PFSK-1 (cell line): Measurements from ENCODE around the gene SLC39A3.

ENCODE experiments used
- FOXP2 ChIP-seq: optimal IDR thresholded peaks from 2 replicates; pipeline ENCODE3; 2011; ENCODE audit warnings: borderline replicate concordance, control low read depth, inconsistent platforms; ENCODE audit not compliant: insufficient read depth; ENCODE audit errors: extremely low read length, extremely low read depth
- POLR2AphosphoS5 ChIP-seq: IDR thresholded peaks from 2 replicates; pipeline ENCODE4 v1.6.1; 2012; ENCODE audit warnings: low read depth, mild to moderate bottlenecking, control low read depth, low read length, moderate library complexity
- SIN3A ChIP-seq: IDR thresholded peaks from 2 replicates; pipeline ENCODE4 v1.6.1; 2012; ENCODE audit warnings: mild to moderate bottlenecking, low read length, moderate library complexity, borderline replicate concordance; ENCODE audit not compliant: insufficient read depth
- TAF1 ChIP-seq: IDR thresholded peaks from 2 replicates; pipeline ENCODE4 v1.6.1; 2012; ENCODE audit warnings: low read length, control low read depth, borderline replicate concordance; ENCODE audit not compliant: insufficient read depth
- TF ChIP-seq, protein P1 (sequence below), 2 experiments: IDR thresholded peaks; 2 replicates each; pipeline versions ENCODE4 v1.6.1 to v1.8.0; 2011 to 2012; ENCODE audit warnings: low read depth in 2 of 2, low read length in 2 of 2, control low read depth in 1 of 2, inconsistent platforms in 1 of 2, mild to moderate bottlenecking in 1 of 2, moderate library complexity in 1 of 2; ENCODE audit not compliant: insufficient read depth in 1 of 2

Gene SLC39A3

DNA sequence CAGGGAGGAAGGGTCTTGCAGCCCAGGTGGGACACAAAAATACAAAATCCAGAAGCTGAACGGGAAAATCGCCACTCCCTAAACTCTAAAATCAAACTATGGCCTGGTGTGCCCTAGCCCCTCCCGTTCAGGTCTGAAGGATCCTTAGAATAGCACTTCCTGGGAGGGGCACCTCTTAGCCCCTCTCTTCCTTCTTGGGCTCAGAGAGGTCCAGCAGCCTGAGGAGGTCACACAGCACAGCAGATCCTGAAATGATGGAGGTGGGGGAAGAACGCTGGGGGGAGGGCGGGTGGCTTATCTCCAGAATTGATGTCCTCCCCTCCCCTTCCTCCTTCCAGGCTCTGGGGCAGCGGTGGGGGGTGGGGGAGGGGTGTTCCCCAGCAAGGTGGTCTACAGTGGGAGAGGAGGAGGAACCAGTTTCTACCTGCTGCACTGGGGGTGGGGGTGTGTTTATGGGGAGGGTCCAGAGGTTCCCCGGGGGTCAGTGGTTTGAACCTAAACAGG, 20.5 kb downstream of the SLC39A3 start:
- TF ChIP-seq SIN3A (no peak), FOXP2 (no peak), TAF1 (no peak), POLR2AphosphoS5 (no peak)
- TF ChIP-seq, protein P1, sequence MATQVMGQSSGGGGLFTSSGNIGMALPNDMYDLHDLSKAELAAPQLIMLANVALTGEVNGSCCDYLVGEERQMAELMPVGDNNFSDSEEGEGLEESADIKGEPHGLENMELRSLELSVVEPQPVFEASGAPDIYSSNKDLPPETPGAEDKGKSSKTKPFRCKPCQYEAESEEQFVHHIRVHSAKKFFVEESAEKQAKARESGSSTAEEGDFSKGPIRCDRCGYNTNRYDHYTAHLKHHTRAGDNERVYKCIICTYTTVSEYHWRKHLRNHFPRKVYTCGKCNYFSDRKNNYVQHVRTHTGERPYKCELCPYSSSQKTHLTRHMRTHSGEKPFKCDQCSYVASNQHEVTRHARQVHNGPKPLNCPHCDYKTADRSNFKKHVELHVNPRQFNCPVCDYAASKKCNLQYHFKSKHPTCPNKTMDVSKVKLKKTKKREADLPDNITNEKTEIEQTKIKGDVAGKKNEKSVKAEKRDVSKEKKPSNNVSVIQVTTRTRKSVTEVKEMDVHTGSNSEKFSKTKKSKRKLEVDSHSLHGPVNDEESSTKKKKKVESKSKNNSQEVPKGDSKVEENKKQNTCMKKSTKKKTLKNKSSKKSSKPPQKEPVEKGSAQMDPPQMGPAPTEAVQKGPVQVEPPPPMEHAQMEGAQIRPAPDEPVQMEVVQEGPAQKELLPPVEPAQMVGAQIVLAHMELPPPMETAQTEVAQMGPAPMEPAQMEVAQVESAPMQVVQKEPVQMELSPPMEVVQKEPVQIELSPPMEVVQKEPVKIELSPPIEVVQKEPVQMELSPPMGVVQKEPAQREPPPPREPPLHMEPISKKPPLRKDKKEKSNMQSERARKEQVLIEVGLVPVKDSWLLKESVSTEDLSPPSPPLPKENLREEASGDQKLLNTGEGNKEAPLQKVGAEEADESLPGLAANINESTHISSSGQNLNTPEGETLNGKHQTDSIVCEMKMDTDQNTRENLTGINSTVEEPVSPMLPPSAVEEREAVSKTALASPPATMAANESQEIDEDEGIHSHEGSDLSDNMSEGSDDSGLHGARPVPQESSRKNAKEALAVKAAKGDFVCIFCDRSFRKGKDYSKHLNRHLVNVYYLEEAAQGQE (IDR thresholded peaks at IDR 0.05; ENCODE audit: insufficient read depth in 1 of 2, low read depth in 2 of 2, low read length in 2 of 2), result no peak

DNA sequence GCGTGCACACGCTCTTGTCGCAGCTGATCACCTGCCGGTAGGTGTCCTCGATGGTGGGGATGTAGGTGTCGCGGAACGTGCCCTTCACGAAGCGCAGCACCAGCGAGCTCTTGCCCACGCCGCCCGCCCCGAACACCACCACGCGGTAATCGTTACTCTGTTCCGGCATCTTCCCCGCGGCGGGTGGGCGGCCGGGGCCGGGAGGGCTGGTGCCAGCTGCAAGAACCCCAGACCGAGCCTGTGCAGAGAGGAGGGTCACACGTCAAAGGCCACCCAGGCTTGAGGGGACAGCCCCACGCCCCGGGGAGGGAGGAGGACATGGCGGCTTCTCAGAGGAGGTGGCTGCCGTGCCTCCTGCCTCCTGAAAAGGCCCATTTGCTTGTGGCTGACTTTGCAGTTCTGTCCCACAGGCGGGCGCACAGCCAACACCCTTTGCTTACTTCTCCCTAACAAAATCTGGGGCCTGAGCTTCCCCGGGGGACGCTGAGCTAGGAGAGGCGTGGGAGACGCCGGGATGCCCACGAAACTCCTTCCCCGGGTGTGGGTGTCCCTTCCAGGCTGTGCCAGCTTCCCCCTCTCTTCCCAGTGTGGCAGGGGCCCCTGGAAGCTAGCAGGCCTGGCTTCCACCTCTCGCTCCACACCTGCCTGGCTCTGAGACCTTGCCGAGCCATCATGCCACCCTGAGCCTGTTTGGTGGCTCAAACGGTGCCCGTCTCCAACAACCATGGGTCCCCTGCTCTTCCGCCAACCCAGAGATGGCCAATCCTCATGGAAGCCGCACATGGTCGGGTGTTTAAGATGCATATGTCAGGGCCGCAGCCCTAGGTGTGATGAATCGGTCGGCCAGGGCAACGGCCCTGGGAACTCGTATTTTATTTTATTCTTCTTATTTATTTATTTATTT, 21.9 kb downstream of the SLC39A3 start:
- no peak for TF ChIP-seq FOXP2
- no peak for TF ChIP-seq POLR2AphosphoS5
- no peak for TF ChIP-seq SIN3A
- no peak for TF ChIP-seq TAF1
- TF ChIP-seq, protein P1 (IDR thresholded peaks at IDR 0.05; ENCODE audit: insufficient read depth in 1 of 2, low read depth in 2 of 2, low read length in 2 of 2), result no peak

DNA sequence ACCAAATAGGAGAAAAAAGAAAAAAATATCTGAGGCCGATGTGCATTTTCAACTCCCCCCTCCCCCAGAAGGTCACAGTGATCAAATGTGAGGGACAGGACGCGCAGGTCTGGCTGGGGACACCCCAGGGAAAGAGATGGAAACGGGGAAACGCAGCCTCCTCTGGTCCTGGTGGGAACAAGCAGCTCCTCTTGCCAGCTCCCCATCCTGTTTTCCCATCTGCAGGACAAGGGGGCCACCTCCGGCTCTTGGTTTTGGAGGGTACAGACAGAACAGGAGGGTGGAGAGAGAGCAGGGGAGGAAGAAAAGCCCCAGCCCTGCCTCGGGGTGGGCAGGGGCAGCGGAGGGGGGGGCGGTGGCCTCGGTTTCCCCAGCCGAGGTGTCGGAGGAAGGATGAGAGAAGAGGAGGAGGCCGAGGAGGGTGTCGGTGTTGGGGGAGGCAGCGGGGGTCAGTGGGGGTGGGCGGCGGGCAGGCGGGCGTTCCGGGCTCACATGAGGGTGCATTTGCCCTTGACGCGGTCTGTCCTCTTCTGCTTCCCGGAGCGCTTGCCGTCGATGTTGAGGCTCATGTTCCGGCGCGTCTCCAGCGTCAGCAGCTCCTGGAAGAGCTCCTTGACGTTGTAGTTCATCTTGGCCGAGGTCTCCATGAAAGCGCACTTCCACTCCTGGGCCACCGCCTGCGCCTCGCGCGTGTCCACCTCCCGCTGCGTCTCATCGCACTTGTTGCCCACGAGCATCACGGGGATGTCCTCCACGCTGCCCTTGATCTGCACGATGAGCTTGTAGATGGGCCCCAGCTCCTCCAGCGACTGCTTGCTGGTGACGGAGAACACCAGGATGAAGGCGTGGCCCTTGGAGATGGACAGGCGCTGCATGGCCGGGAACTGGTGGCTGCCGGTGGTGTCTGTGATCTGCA, 22.8 kb downstream of the SLC39A3 start:
- no peak for TF ChIP-seq POLR2AphosphoS5
- no peak for TF ChIP-seq SIN3A
- TF ChIP-seq FOXP2, result no peak
- TF ChIP-seq, protein P1 (IDR thresholded peaks at IDR 0.05; ENCODE audit: insufficient read depth in 1 of 2, low read depth in 2 of 2, low read length in 2 of 2), result no peak
- no peak for TF ChIP-seq TAF1

DNA sequence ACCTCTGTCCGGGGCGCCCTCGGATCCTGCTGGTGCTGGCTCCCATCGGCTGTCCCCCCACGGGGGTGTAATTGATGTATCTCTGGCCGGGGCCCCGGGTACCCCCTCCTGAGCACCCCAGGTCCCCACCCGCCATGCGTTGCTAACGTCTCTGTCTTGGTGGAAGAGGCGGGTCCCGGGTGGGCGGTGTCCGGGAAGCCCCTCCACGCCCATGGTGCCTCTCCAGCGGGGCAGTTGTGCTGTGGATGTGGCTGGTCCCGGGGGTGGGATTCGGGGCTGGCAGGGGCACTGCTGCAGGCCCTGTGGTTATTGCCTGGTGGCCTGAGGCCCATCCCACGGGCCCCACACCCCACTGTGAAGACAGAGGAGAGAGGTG, 23.6 kb downstream of the SLC39A3 start:
- no peak for TF ChIP-seq FOXP2
- TF ChIP-seq, protein P1 (IDR thresholded peaks at IDR 0.05; ENCODE audit: insufficient read depth in 1 of 2, low read depth in 2 of 2, low read length in 2 of 2), result no peak
- no peak for TF ChIP-seq TAF1
